Measurements from ENCODE around the gene OR4S2. TPM values are rescaled to one million over a fixed set of nuclear protein-coding genes. Genes with fewer than 3 reads are reported as not detected.

Gene OR4S2, protein sequence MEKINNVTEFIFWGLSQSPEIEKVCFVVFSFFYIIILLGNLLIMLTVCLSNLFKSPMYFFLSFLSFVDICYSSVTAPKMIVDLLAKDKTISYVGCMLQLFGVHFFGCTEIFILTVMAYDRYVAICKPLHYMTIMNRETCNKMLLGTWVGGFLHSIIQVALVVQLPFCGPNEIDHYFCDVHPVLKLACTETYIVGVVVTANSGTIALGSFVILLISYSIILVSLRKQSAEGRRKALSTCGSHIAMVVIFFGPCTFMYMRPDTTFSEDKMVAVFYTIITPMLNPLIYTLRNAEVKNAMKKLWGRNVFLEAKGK
- total RNA-seq, result not detected in 2 replicates
- long read RNA-seq, result 0 reads

DNA sequence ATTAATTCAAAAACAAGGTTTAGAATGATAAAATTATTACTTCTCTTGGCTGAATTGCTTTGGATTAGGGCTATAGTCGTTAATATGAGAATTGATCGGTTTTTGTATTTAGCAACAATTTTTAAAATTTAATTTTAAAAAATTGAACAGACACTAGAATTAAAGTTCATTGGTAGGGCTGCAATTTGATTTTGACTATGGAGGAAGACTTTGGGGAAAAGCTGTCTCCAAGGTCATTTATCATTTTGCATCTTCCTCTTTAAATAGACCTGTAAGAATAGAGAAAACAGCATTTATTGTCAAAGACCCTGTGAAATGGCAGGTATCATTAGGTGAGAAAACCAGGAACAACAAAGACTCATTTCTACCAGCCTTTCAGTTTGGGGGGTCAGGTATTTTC is at the start of gene OR4S2:
OR4S2 (plus strand) TSS at position 301 of the 400 bp plus-strand sequence. CDS start 2,577 bp downstream, outside the sequence.
- no peak within 1 kb of the TSS for H3K4me3 Mint-ChIP-seq
- no peaks in the 10 kb centered on the region for H3K27me3 Mint-ChIP-seq (ENCODE audit: low read depth)
- no peak within 1 kb of the TSS for H3K27ac Mint-ChIP-seq (ENCODE audit: unreplicated experiment)
- H3K4me1 Mint-ChIP-seq, result no peaks in the 10 kb centered on the region
- TF ChIP-seq, protein P1, sequence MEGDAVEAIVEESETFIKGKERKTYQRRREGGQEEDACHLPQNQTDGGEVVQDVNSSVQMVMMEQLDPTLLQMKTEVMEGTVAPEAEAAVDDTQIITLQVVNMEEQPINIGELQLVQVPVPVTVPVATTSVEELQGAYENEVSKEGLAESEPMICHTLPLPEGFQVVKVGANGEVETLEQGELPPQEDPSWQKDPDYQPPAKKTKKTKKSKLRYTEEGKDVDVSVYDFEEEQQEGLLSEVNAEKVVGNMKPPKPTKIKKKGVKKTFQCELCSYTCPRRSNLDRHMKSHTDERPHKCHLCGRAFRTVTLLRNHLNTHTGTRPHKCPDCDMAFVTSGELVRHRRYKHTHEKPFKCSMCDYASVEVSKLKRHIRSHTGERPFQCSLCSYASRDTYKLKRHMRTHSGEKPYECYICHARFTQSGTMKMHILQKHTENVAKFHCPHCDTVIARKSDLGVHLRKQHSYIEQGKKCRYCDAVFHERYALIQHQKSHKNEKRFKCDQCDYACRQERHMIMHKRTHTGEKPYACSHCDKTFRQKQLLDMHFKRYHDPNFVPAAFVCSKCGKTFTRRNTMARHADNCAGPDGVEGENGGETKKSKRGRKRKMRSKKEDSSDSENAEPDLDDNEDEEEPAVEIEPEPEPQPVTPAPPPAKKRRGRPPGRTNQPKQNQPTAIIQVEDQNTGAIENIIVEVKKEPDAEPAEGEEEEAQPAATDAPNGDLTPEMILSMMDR (conservative IDR thresholded peaks at IDR 0.05), result no peak
- H3K36me3 Mint-ChIP-seq (ENCODE audit: low read depth), result no peaks in the 10 kb centered on the region
- H3K9me3 Mint-ChIP-seq, result peaks cover 3% of the 10 kb centered on the region
- DNase-seq (ENCODE audit: low read depth, low spot score), result no peak

DNA sequence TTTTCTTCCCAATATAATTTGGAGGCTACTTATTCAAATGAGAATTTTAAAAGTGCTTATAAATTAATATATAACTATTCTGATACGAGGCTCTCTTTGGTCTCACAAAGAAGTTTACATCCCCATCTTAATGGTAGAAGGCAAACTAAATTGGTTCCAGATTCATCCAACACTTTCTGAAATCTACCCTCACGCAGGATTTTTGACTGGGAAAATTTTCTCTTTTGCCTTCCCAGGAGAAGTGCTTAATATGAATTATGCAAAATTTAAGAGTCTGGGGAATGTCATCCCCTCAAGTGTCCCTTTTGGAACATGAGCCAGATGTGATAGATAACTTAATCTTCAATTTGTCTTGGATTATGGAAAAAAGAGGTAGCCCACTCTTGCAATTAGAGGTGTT is 40.6 kb upstream of the OR4S2 start, which contains the start of gene OR4C11:
OR4C11 (minus strand) TSS at position 101 of the 400 bp plus-strand sequence. CDS start 3,272 bp downstream, outside the sequence.
- TF ChIP-seq, protein P1 (conservative IDR thresholded peaks at IDR 0.05), result no peak
- H3K4me1 Mint-ChIP-seq, result no peaks in the 10 kb centered on the region
- H3K27me3 Mint-ChIP-seq (ENCODE audit: low read depth), result no peaks in the 10 kb centered on the region
- no peak within 1 kb of the TSS for H3K4me3 Mint-ChIP-seq
- H3K36me3 Mint-ChIP-seq (ENCODE audit: low read depth), result no peaks in the 10 kb centered on the region
- no peaks in the 10 kb centered on the region for H3K9me3 Mint-ChIP-seq
- no peak for DNase-seq (ENCODE audit: low read depth, low spot score)
- H3K27ac Mint-ChIP-seq (ENCODE audit: unreplicated experiment), result no peak within 1 kb of the TSS

DNA sequence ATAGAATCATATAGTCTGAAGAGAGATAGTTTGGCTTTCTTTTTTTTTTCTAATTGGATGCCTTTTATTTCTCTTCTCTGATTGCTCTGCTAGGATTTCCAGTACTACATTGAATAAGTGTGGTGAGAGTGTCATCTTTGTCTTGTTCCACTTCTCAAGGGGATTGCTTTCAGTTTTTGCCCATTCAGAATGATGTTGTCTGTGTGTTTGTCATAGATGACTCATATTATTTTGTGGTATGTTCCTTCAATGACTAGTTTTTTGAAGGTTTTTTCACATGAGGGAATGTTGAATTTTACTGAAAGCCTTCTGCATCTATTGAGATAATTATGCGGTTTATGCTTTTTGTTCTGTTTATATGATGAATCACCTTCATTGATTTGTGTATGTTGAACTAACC is 23.6 kb upstream of the OR4S2 start:
- no peak for DNase-seq (ENCODE audit: low read depth, low spot score)
- Mint-ChIP-seq H3K4me1 (no peaks in the 10 kb centered on the region), H3K4me3 (no peak overlapping the region), H3K27ac (ENCODE audit: unreplicated experiment) (no peak overlapping the region), H3K36me3 (ENCODE audit: low read depth) (no peaks in the 10 kb centered on the region), H3K27me3 (ENCODE audit: low read depth) (no peaks in the 10 kb centered on the region), H3K9me3 (no peaks in the 10 kb centered on the region)
- TF ChIP-seq, protein P1 (conservative IDR thresholded peaks at IDR 0.05), result no peak

DNA sequence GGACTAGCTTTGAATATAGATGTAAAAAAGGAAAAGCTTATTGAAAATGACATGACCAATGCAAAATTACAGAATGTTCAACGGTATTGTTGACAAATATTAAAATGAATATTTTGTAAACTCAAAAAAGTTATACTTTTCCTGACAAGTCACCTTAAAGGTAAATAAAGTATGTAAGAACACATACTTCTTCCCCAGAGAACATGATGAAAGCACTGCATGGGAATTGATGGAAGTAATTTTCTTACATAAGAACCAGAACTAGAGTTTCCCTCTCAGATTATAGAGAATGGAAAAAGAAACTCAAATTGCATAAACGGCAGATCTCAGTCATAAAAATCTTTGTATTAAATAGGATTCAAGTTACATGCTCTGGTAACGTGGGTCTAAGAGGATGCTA is 13.3 kb upstream of the OR4S2 start, which contains the start of gene OR4P4:
OR4P4 (plus strand) TSS at position 301 of the 400 bp plus-strand sequence.
- Mint-ChIP-seq H3K27ac (ENCODE audit: unreplicated experiment) (no peak within 1 kb of the TSS), H3K36me3 (ENCODE audit: low read depth) (no peaks in the 10 kb centered on the region), H3K27me3 (ENCODE audit: low read depth) (no peaks in the 10 kb centered on the region), H3K9me3 (peaks cover 3% of the 10 kb centered on the region), H3K4me3 (no peak within 1 kb of the TSS), H3K4me1 (no peaks in the 10 kb centered on the region)
- TF ChIP-seq, protein P1 (conservative IDR thresholded peaks at IDR 0.05), result no peak
- DNase-seq (ENCODE audit: low read depth, low spot score), result no peak

DNA sequence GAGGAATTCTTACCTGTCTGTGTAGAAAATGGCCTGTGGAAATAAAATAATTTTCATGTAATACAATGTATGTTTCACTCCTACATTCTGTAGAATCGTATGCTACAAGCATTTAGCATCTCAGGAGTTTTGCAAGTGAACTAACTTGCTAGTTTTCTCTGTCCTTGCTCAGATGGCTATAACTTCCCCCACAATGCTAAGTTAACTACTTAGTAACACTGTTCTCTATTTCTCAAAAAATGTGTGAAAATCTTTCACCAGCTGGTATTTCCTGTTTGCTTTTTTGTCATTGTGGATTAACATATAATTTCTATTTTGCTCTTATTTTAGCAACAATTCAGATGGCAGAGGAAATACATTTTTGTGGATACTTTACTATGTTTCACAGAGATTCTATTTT is 4.4 kb downstream of the OR4S2 start:
- Mint-ChIP-seq H3K36me3 (ENCODE audit: low read depth) (no peaks in the 10 kb centered on the region), H3K27ac (ENCODE audit: unreplicated experiment) (no peak overlapping the region), H3K9me3 (peaks cover 6% of the 10 kb centered on the region), H3K4me3 (no peak overlapping the region), H3K4me1 (no peaks in the 10 kb centered on the region), H3K27me3 (ENCODE audit: low read depth) (no peaks in the 10 kb centered on the region)
- TF ChIP-seq, protein P1 (conservative IDR thresholded peaks at IDR 0.05), result no peak
- DNase-seq (ENCODE audit: low read depth, low spot score), result no peak

All from neural crest cell (in vitro differentiated cells).